Omental fat pad (tissue), 4 donors: ENCODE data around the gene PRPSAP1. TPM values are rescaled to one million over a fixed set of nuclear protein-coding genes. Genes with fewer than 3 reads are reported as not detected.
"Not testable (repeated sequence)": the region's sequence is repeated elsewhere in the genome, so short reads cannot be mapped to it uniquely, and the experiment has no call there.

Source experiments
- ATAC-seq: fragments of 150-250 bp; one replicate; pipeline ENCODE4 v1.9.1; 2016; ENCODE audit warnings: mild to moderate bottlenecking, moderate library complexity; ENCODE audit not compliant: low FRiP score
- DNase-seq: peaks from one replicate; pipeline ENCODE4 v3.0.0-alpha.2; 2019; ENCODE audit warnings: low spot score
- CTCF ChIP-seq, 3 donors: fragments of 450-650 bp; IDR thresholded peaks; one replicate each; pipeline ENCODE4 v1.5.1; 2016 to 2017; ENCODE audit warnings: antibody characterized with exemption in 3 of 3, mild to moderate bottlenecking in 3 of 3, moderate library complexity in 2 of 3
- total RNA-seq, 4 donors: library from RNA; depleted of rRNA; stranded (reverse); fragments of >200 nt; gene quantifications; one replicate each; pipeline ENCODE4 v1.1.0, GENCODE V29; 2016

PRPSAP1 gene
- total RNA-seq, 4 donors from 2014 or later, result 31.3 to 80.4 (median 53.7) TPM

- no peak for TF ChIP-seq CTCF (IDR thresholded peaks at IDR 0.05)
- ATAC-seq, result no peak
- DNase-seq, result no peak
These were observed 12.5 kb upstream of the PRPSAP1 start for GRCh38 chr17:76366247-76366646.

- DNase-seq, result no peak
- no peak for TF ChIP-seq CTCF (IDR thresholded peaks at IDR 0.05)
- no peak for ATAC-seq
These were observed 11.7 kb upstream of the PRPSAP1 start for GRCh38 chr17:76365256-76365903.

DNA sequence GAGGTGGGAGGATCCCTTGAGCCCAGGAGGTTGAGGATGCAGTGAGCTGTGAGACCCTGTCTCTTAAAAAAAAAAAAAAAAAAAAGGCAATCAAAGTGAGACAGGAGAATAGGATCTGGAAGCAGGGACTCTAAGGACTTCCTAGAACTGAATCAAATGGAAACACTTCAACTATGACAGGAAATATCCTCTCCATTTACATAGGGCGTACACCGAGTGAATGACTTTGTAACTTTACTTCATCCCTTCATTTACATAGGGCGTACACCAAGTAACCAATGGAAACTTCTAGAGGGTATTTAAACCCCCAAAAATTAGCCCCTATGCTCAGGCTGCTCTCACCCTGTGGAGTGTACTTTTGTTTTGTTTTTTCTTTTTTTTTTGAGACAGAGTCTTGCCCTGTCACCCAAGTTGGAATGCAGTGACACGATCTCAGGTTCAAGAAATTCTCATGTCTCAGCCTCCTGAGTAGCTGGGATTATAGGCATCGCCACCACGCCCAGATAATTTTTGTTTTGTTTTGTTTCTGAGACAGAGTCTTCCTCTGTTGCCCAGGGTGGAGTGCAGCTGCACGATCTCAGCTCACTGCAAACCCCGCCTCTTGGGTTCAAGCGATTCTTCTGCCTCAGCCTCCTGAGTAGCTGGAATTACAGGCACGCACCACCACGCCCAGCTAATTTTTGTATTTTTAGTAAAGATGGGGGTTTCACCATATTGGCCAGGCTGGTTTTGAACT, 9.6 kb upstream of the PRPSAP1 start:
- DNase-seq (no peak), ATAC-seq (no peak)
- TF ChIP-seq CTCF (IDR thresholded peaks at IDR 0.05), result no peak

DNA sequence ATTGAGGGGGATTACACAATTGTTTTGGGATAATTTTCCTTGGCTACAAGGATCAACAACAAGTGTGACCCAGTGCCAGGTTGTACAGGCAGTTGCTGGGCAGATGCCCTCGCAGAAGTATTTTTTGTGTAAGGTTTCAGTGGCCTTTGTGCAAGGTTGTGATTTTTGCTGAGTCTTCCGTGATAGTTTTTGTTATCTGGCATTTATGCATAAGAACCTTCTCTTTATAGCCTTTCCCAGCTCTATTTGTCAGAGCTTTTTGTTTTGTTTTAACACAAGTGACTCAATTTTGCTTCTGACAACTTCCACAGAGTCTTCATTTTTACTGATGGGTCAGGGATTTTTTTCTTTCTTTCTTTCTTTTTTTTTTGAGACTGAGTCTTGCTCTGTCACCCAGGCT, 6.7 kb upstream of the PRPSAP1 start:
- ATAC-seq, result no peak
- no peak for DNase-seq
- no peak for TF ChIP-seq CTCF (IDR thresholded peaks at IDR 0.05)

DNA sequence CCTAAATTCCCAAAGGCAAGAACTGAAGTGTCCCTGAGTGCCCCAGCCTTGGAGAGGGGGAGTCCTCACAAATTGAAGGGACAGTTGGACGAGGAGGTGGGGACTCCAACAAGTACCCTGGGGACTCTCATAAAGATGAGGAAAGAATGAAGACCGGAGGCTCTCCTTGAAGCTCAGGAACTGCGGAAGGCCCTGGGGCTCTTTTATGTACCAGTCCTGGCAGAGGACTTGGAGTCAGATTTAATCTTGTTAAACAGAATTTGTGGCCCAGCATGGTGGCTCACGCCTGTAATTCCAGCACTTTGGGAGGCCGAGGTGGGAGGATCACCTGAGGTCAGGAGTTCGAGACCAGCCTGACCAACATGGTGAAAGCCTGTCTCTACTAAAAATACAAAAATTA, 6.1 kb upstream of the PRPSAP1 start:
- not testable (repeated sequence) for DNase-seq, ATAC-seq

- TF ChIP-seq CTCF (IDR thresholded peaks at IDR 0.05), result no peak
- ATAC-seq (no peak), DNase-seq (no peak)
These were observed 5.7 kb upstream of the PRPSAP1 start for GRCh38 chr17:76359375-76359774.

DNA sequence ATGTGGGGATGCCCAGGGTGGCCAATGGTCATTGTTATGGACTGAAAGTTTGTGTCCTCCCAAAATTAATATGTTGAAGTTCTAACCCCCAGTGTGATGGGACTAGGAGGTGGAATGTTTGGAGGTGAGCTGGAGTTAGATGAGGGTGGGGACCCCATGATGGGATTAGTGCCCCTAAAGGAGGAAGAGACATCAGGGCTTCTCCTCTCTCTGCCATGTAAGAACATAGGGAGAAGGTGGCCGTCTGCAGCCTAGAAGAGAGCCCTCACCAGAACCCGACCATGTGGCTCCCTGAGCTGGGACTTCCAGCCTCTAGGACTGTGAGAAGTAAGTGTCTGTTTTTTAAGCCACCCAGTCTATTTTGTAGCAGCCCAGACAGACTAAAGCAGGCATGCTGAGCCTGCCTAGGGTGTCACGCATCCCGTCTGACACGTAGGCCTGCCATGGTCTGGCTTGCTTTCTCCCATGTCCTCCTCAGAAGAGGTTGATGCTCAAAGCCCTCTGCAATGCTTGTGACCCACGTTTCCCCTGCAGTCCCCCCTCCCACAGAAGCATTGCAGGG, 4.0 kb upstream of the PRPSAP1 start:
- TF ChIP-seq CTCF (IDR thresholded peaks at IDR 0.05), result no peak
- ATAC-seq (no peak), DNase-seq (no peak)
